ENCODE data around the gene TSPAN18.

GRCh38 chr11:44835938-44836337 lies 109.2 kb downstream of the TSPAN18 start:
- TF ChIP-seq POLR2AphosphoS5 (IDR thresholded peaks at IDR 0.05; ENCODE audit: low read depth, low read length): no peak
- TF ChIP-seq POLR2A (IDR thresholded peaks at IDR 0.05; ENCODE audit: low read depth, low read length): no peak
- no peak for TF ChIP-seq TAF1 (IDR thresholded peaks at IDR 0.05; ENCODE audit: borderline replicate concordance, low read depth, low read length)
